Heart right ventricle (tissue), 16 donors: ENCODE results near the gene ADGRE2. TPM values are rescaled to one million over a fixed set of nuclear protein-coding genes. Genes with fewer than 3 reads are reported as not detected.

Experiments used
- ATAC-seq, 8 donors: fragments of 200-7000 bp; cut with Tn5 transposase; one replicate each; pipeline ENCODE4 v1.9.1; 2020; ENCODE audit warnings: mild to moderate bottlenecking in 8 of 8, moderate library complexity in 8 of 8, moderate number of reproducible peaks in 1 of 8
- DNase-seq, 2 donors: peaks; one replicate each; pipeline ENCODE4 v3.0.0-alpha.2; 2020
- H3K27ac ChIP-seq, 10 donors: fragments of 200-600 bp; sonication (generic) in 2 of 10; one replicate each; pipeline versions ENCODE4 v1.5.0 to v1.8.0; 2020 to 2022; ENCODE audit warnings: mild to moderate bottlenecking in 3 of 10
- H3K27me3 ChIP-seq, 7 donors: fragments of 200-600 bp; one replicate each; pipeline ENCODE4 v1.8.0; 2021 to 2022; ENCODE audit warnings: mild to moderate bottlenecking in 2 of 7
- H3K36me3 ChIP-seq, 9 donors: fragments of 200-600 bp; sonication (generic) in 1 of 9; one replicate each; pipeline versions ENCODE4 v1.5.0 to v1.8.0; 2020 to 2022; ENCODE audit warnings: mild to moderate bottlenecking in 2 of 9
- H3K4me1 ChIP-seq, 9 donors: fragments of 200-600 bp; sonication (generic) in 1 of 9; one replicate each; pipeline versions ENCODE4 v1.5.0 to v1.8.0; 2020 to 2022; ENCODE audit warnings: mild to moderate bottlenecking in 4 of 9
- H3K4me3 ChIP-seq, 10 donors: fragments of 200-600 bp; sonication (generic) in 2 of 10; one replicate each; pipeline versions ENCODE4 v1.5.0 to v1.8.0; 2020 to 2022; ENCODE audit warnings: mild to moderate bottlenecking in 7 of 10, moderate library complexity in 2 of 10
- H3K9me3 ChIP-seq, 11 donors: fragments of 200-600 bp in 10 of 11; sonication (generic) in 2 of 11; one replicate each; pipeline versions ENCODE4 v1.5.0 to v1.8.0; 2013 to 2022; ENCODE audit warnings: mild to moderate bottlenecking in 2 of 11, control low read depth in 1 of 11, moderate library complexity in 1 of 11
- CTCF ChIP-seq, 9 donors: fragments of 200-600 bp; sonication (generic) in 2 of 9; IDR thresholded peaks; one replicate each; pipeline versions ENCODE4 v1.5.0 to v1.8.0; 2021 to 2022; ENCODE audit warnings: antibody characterized with exemption in 9 of 9, mild to moderate bottlenecking in 5 of 9, moderate library complexity in 1 of 9
- WGBS, 2 donors: extraction: QIAGEN DNeasy Blood & Tissue Kit; methylation state at CpG; one replicate each; pipeline ENCODE4 v1.1.7; 2013; ENCODE audit warnings: inconsistent platforms in 1 of 2; 5-methylcytosine and 5-hydroxymethylcytosine counted together
- intact Hi-C, 10 donors: fragments of 100-400 bp; cut with DNase I; formaldehyde crosslinking; loops; one replicate each; pipeline versions ENCODE4 v1.11.1 to v1.14.2; 2022
- polyA plus RNA-seq, 2 donors: library from polyadenylated mRNA; stranded (reverse); fragments of 200-250 nt; gene quantifications; one replicate each; pipeline ENCODE4 v1.2.3, GENCODE V29; 2013
- total RNA-seq, 10 donors: library from RNA; stranded (reverse); fragmentation: NEBNext Ultra II Directional in 3 of 10; extraction: Animal tissue kit (Norgen Biotek cat#: 25700) in 3 of 10; gene quantifications; one replicate each; pipeline versions ENCODE4 v1.2.1 to v1.2.4, GENCODE V29; 2021 to 2023
- donor health status: Arrhythmogenic right ventricular cardiomyopathy.
- donor health status: ischemic (EF 13 %, LVEDD 7.1; RV severe dilation, severe dysfunction).
- donor health status: healthy with polysubstance abuse.
- donor health status: DM: no; HTN: yes; CAD: no.
- donor health status: DM: no; HTN: no; CAD: no.
- donor health status: ischemic (EF 25% LVEDD 6.9; RV normal size, moderate dysfunction).
- donor health status: ischemic (EF 25% LVEDD 5.7; RV mildly dilated, moderate dysfunction).
- donor health status: healthy.
- donor health status: DM: yes; HTN: yes; CAD: no.
- donor health status: Ischemic cardiomyopathy.
- donor health status: ischemic (EF 35%, LVEDD 5.7; RV mildly dilated, moderate dysfunction).
- donor health status: nonischemic (EF 11% LVEDD 7.7; RV severe dilation, severe dysfunction).
- donor health status: DM: yes; HTN: yes; CAD: no.
- donor health status: PGD.
- donor health status: ischemic (EF 29% LVEDD 5.4; RV normal size, mild dysfunction).
- donor health status: nonischemic (EF 23%, LVEDD 6.1; RV moderate dilation, normal function).

The ADGRE2 gene
- total and polyA plus RNA-seq, 12 donors = 0.17 to 5.0 (median 0.79) TPM

DNA sequence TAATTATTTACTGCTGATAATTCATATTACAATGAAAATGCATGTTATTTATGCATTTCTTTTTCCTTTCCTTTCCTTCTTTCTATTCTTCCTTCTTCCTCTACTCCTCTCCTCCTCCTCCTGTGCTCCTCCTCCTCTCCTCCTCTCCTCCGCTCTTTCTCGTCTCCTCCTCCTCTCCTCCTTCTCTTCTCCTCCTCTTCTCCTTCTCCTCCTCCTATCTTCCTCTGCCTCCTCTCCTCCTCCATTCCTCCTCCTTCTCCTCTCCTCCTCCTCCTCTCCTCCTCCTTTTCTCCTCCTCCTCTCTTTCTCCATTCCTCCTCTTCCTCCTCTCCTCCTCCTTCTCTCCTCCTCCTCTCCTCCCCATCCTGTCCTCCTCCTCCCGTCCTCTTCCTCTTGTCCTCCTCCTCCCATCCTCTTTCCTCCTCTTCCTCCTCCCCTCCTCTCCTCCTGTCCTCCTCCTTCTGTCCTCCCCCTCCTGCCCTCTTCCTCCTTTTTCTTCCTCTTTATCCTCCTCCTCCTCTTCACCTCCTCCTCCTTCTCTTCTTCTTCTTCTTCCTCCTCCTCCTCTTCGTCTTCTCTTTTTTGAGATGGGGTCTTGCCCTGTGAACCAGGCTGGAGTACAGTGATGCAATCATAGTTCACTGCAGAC is 14.7 kb downstream of the ADGRE2 start:
- H3K27ac ChIP-seq = no peak overlapping the region
- intact Hi-C loops = loop anchor here in 1 of 10 donors (10.0 kb wide), 1 partner anchor 369 kb away; no protein-coding TSS in a partner anchor
- peaks cover 0 to 57% (median 0%) of the 10 kb centered on the region in 9 donors for H3K36me3 ChIP-seq
- H3K4me3 ChIP-seq = no peak overlapping the region
- no peaks in the 10 kb centered on the region for H3K4me1 ChIP-seq
- no peak for TF ChIP-seq CTCF (IDR thresholded peaks at IDR 0.05)
- ATAC-seq = no peak
- DNase-seq = no peak
- H3K9me3 ChIP-seq = peaks cover 0 to 6% (median 0%) of the 10 kb centered on the region in 11 donors
- 67 to 68% methylated on average over 4 of the region's 4 CpGs for WGBS, 2 donors
- H3K27me3 ChIP-seq = peaks cover 0 to 7% (median 0%) of the 10 kb centered on the region in 7 donors

- no peak overlapping the region for H3K4me3 ChIP-seq
- H3K27me3 ChIP-seq = peaks cover 0 to 7% (median 0%) of the 10 kb centered on the region in 7 donors
- TF ChIP-seq CTCF (IDR thresholded peaks at IDR 0.05) = no peak
- H3K4me1 ChIP-seq = no peaks in the 10 kb centered on the region
- WGBS, 2 donors = 85 to 90% methylated on average over 2 of the region's 2 CpGs
- H3K36me3 ChIP-seq = peaks cover 0 to 50% (median 0%) of the 10 kb centered on the region in 9 donors
- no peak overlapping the region for H3K27ac ChIP-seq
- ATAC-seq (no peak), DNase-seq (no peak)
- intact Hi-C loops = loop anchor here in 1 of 10 donors (10.0 kb wide), 1 partner anchor 367 kb away; no protein-coding TSS in a partner anchor
- peaks cover 0 to 6% (median 0%) of the 10 kb centered on the region in 11 donors for H3K9me3 ChIP-seq
Observed at GRCh38 chr19:14762111-14762510, 16.2 kb downstream of the ADGRE2 start.

GRCh38 chr19:14761607-14762006 is 16.8 kb downstream of the ADGRE2 start:
- Histone ChIP-seq H3K4me1 (no peaks in the 10 kb centered on the region), H3K27me3 (peaks cover 0 to 10% (median 0%) of the 10 kb centered on the region in 7 donors), H3K36me3 (peaks cover 0 to 55% (median 0%) of the 10 kb centered on the region in 9 donors), H3K27ac (no peak overlapping the region), H3K9me3 (peaks cover 0 to 9% (median 0%) of the 10 kb centered on the region in 11 donors), H3K4me3 (no peak overlapping the region)
- no peak for TF ChIP-seq CTCF (IDR thresholded peaks at IDR 0.05)
- intact Hi-C loops = loop anchor here in 1 of 10 donors (10.0 kb wide), 1 partner anchor 367 kb away; no protein-coding TSS in a partner anchor
- no peak for ATAC-seq
- WGBS, 2 donors = 59 to 60% methylated on average over 5 of the region's 5 CpGs
- DNase-seq = no peak

DNA sequence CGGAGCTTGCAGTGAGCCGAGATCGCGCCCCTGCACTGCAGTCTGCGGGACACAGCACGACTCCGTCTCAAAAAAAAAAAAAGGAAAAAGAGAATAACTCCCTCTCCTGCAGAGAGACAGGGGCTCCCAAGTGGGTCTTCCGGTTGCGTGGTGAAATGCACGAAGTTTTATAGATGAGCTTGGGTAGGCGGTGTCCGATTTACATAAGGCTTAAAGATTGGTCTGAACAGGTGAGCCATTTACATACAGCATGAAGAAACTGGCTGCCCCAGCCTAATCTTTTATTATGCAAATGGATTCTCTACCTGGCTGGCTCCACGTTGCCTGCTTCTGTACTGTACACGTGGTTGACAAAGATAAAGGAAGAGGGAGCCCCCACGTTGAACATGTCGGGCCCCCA is 19.5 kb downstream of the ADGRE2 start:
- intact Hi-C loops = no loop called here
- no peak for ATAC-seq
- no peak for DNase-seq
- Histone ChIP-seq H3K9me3 (peaks cover 0 to 9% (median 0%) of the 10 kb centered on the region in 11 donors), H3K27me3 (peaks cover 0 to 10% (median 0%) of the 10 kb centered on the region in 7 donors), H3K27ac (no peak overlapping the region), H3K36me3 (peaks cover 0 to 64% (median 0%) of the 10 kb centered on the region in 9 donors), H3K4me3 (no peak overlapping the region), H3K4me1 (no peaks in the 10 kb centered on the region)
- TF ChIP-seq CTCF (IDR thresholded peaks at IDR 0.05) = no peak
- WGBS, 2 donors = 28 to 38% methylated on average over 16 of the region's 16 CpGs
